Lower leg skin (tissue), 4 donors: ENCODE results near the gene VASH2. TPM values are rescaled to one million over a fixed set of nuclear protein-coding genes. Genes with fewer than 3 reads are reported as not detected.

Experiments
- DNase-seq, 2 donors: peaks; one replicate each; pipeline ENCODE4 v3.0.0-alpha.2; 2019; ENCODE audit warnings: low spot score in 2 of 2
- H3K4me3 ChIP-seq: fragments of 200-600 bp; sonication (generic); 2 replicates; pipeline ENCODE4 v1.5.1; 2017; ENCODE audit warnings: mild to moderate bottlenecking, low read depth; ENCODE audit not compliant: poor library complexity, severe bottlenecking
- POLR2A ChIP-seq, 2 donors: fragments of 450-650 bp; IDR thresholded peaks; one replicate each; pipeline ENCODE4 v1.6.1; 2016 to 2017; ENCODE audit warnings: antibody characterized with exemption in 2 of 2, mild to moderate bottlenecking in 1 of 2, moderate library complexity in 1 of 2
- WGBS, 2 donors: methylation state at CpG; one replicate each; pipeline ENCODE4 v1.1.5; 2018; 5-methylcytosine and 5-hydroxymethylcytosine counted together
- intact Hi-C: fragments of 100-400 bp; cut with DNase I; formaldehyde crosslinking; loops from one replicate; pipeline ENCODE4 v1.15.0; 2023; ENCODE audit warnings: low total_unique reads
- total RNA-seq, 4 donors: library from RNA; depleted of rRNA; stranded (reverse); fragments of >200 nt; gene quantifications; one replicate each; pipeline ENCODE4 v1.1.0, GENCODE V29; 2016
- TF ChIP-seq, protein P1 (sequence below), 3 donors: fragments of 450-650 bp; IDR thresholded peaks; one replicate each; pipeline ENCODE4 v1.5.1; 2016; ENCODE audit warnings: antibody characterized with exemption in 3 of 3, mild to moderate bottlenecking in 3 of 3, moderate library complexity in 2 of 3

VASH2 gene
- total RNA-seq, 4 donors from 2014 or later = 0.37 to 0.71 TPM; not detected in 2

DNA sequence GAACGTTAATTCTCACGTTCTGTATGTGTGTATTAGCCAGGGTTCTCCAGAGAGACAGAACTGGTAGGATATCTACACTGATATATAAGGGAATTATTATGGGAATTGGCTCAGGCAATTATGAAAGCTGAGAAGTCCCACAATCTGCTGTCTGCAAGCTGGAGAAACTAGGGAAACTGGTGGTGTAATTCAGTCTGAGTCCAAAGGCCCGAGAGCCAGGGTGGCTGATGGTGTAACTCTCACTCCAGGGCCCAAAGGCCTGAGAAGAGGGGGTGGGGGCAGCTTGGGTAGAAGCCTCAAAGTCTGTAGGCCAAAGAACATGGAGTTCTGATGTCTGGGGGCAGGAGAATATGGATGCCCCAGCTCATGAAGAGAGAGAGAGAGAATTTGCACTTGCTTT, 13.3 kb upstream of the VASH2 start:
- intact Hi-C loops = no loop called here
- no peak for DNase-seq
- no peak overlapping the region for H3K4me3 ChIP-seq
- TF ChIP-seq, protein P1, sequence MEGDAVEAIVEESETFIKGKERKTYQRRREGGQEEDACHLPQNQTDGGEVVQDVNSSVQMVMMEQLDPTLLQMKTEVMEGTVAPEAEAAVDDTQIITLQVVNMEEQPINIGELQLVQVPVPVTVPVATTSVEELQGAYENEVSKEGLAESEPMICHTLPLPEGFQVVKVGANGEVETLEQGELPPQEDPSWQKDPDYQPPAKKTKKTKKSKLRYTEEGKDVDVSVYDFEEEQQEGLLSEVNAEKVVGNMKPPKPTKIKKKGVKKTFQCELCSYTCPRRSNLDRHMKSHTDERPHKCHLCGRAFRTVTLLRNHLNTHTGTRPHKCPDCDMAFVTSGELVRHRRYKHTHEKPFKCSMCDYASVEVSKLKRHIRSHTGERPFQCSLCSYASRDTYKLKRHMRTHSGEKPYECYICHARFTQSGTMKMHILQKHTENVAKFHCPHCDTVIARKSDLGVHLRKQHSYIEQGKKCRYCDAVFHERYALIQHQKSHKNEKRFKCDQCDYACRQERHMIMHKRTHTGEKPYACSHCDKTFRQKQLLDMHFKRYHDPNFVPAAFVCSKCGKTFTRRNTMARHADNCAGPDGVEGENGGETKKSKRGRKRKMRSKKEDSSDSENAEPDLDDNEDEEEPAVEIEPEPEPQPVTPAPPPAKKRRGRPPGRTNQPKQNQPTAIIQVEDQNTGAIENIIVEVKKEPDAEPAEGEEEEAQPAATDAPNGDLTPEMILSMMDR (IDR thresholded peaks at IDR 0.05) = no peak
- no peak for TF ChIP-seq POLR2A (IDR thresholded peaks at IDR 0.05)
- 88 to 96% methylated on average over 3 of the region's 3 CpGs for WGBS, 2 donors

DNA sequence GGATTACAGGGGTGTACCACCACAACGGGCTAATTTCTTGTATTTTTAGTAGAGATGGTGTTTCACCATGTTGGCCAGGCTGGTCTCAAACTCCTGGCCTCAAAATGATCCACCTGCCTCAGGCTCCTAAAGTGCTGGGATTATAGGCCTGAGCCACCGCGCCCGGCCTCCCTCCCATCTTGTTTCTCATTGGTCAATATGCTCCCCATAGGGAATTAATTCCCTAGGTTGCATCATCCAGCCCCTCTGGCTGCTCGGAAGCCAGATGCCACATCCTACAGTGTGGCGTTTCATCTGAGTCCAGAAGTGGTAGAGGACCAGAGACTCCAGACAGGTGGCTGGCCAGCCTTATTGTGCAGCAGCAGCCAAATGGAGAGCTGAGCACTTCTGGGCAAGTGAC, 11.5 kb upstream of the VASH2 start:
- no peak overlapping the region for H3K4me3 ChIP-seq
- TF ChIP-seq POLR2A (IDR thresholded peaks at IDR 0.05) = no peak
- TF ChIP-seq, protein P1 (IDR thresholded peaks at IDR 0.05) = no peak
- intact Hi-C loops = no loop called here
- no peak for DNase-seq
- WGBS, 2 donors = 83 to 96% methylated on average over 6 of the region's 6 CpGs

DNA sequence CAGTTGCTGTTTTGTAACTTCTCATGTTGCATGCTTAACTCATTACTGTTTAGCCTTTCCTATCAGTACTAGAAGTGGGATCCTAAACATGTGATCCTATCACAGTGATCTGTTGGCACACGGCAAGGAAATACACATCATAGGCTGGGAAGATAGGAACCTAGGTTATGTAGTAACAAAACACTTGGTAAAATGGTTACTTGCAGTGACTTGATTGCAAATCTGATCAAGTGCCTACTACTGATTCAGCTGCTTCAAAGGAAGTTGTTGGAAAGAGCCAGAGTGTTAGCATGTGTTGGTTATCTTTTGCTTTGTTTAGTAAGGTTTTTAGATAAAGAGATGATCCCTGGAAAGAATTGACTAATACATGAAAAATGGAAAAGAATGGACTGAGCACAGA, 8.9 kb upstream of the VASH2 start:
- no peak for TF ChIP-seq POLR2A (IDR thresholded peaks at IDR 0.05)
- TF ChIP-seq, protein P1 (IDR thresholded peaks at IDR 0.05) = no peak
- no peak for DNase-seq
- H3K4me3 ChIP-seq = no peak overlapping the region
- WGBS, 2 donors = 65 to 68% methylated on average over 1 of the region's 1 CpG
- intact Hi-C loops = no loop called here

DNA sequence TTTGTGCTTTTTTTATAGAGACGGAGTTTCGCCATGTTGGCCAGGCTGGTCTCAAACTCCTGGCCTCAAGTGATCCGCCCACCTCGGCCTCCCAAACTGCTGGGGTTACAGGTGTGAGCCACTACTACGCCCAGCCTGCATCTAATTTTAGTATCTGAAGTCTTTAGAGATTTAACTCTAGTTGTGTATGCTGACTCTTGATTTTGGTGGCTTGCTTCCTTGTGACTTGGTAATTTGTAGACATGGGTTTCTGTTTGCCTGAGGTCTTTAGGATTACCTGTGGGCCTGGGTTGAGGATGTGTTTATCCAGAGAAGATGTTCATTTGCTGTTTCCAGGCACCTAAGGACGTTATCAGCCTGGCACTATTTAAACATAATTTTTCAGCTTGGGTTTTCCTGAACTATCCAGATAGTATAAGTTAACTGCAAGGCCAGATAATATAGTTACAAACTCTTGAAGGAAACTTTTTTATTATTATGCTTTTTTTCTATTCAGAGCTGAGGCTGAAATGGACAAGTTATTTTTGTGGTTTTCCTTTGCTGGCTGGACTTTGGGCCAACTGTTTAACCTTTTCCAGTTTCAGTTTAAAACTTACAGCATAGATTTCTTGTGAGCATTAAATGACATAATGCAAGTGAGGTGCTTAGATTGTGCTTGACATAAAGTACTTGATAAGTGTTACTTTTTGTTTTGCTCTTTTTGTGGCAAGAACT, 7.5 kb upstream of the VASH2 start:
- 86 to 89% methylated on average over 6 of the region's 6 CpGs for WGBS, 2 donors
- TF ChIP-seq, protein P1 (IDR thresholded peaks at IDR 0.05) = no peak
- TF ChIP-seq POLR2A (IDR thresholded peaks at IDR 0.05) = no peak
- no peak for DNase-seq
- intact Hi-C loops = no loop called here
- no peak overlapping the region for H3K4me3 ChIP-seq

DNA sequence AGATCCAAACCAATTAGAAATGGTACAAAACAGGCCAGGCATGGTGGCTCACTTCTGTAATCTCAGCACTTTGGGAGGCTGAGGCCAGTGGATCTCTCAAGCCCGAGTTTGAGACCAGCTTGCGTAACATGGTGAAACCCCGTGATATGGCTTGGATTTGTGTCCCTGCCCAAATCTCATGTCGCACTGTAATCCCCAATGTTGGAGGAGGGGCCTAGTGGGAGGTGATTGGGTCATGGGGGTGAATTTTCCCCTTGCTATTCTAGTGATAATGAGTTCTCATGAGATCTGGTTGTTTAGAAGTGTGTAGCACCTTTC, 7.0 kb upstream of the VASH2 start:
- no peak for DNase-seq
- TF ChIP-seq POLR2A (IDR thresholded peaks at IDR 0.05) = no peak
- TF ChIP-seq, protein P1 (IDR thresholded peaks at IDR 0.05) = no peak
- WGBS, 2 donors = 86 to 96% methylated on average over 4 of the region's 4 CpGs
- no peak overlapping the region for H3K4me3 ChIP-seq
- intact Hi-C loops = no loop called here
